Stomach (tissue), 4 donors: ENCODE data around the gene MYH6.

Source experiments
- EP300 ChIP-seq: sonication (generic); formaldehyde crosslinking; IDR thresholded peaks from one replicate; pipeline ENCODE4 v1.6.1; 2017; ENCODE audit warnings: antibody characterized with exemption
- POLR2A ChIP-seq, 4 donors: fragments of 450-650 bp; IDR thresholded peaks; one replicate each; pipeline ENCODE4 v1.6.1; 2016; ENCODE audit warnings: antibody characterized with exemption in 4 of 4, control low read depth in 2 of 4, mild to moderate bottlenecking in 1 of 4, moderate library complexity in 1 of 4
- POLR2AphosphoS5 ChIP-seq, 3 donors: sonication (generic); formaldehyde crosslinking; IDR thresholded peaks; one replicate each; pipeline ENCODE4 v1.6.1; 2016; ENCODE audit warnings: antibody characterized with exemption in 3 of 3
- TF ChIP-seq, protein P1 (sequence below), 7 experiments: fragments of 450-650 bp in 4 of 7; fragments of 200-600 bp in 3 of 7; sonication (generic) in 3 of 7; IDR thresholded peaks; one replicate each; pipeline ENCODE4 v1.5.1; 2016 to 2019; ENCODE audit warnings: antibody characterized with exemption in 7 of 7, control low read depth in 2 of 7, mild to moderate bottlenecking in 1 of 7

DNA sequence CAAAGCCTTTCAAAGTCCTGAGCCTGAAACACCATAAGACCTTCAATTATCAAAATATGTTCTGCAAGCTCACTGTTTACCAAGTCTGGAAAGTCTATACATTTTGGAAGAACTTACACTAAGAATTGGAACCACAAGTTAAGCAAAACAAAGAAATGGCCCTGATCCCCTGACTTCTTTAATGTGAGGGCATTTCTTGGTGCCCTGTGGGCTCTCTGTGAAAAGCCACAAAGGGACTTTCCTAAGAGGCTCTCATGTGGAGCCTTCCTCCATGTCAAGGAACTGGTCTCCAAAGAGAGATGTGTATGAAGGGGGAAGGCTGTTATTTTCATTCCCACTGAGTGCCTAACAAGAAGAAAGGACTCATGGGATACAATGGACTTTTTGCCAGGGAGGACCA is 13.5 kb upstream of the MYH6 start:
- TF ChIP-seq POLR2A (IDR thresholded peaks at IDR 0.05) = no peak
- TF ChIP-seq, protein P1, sequence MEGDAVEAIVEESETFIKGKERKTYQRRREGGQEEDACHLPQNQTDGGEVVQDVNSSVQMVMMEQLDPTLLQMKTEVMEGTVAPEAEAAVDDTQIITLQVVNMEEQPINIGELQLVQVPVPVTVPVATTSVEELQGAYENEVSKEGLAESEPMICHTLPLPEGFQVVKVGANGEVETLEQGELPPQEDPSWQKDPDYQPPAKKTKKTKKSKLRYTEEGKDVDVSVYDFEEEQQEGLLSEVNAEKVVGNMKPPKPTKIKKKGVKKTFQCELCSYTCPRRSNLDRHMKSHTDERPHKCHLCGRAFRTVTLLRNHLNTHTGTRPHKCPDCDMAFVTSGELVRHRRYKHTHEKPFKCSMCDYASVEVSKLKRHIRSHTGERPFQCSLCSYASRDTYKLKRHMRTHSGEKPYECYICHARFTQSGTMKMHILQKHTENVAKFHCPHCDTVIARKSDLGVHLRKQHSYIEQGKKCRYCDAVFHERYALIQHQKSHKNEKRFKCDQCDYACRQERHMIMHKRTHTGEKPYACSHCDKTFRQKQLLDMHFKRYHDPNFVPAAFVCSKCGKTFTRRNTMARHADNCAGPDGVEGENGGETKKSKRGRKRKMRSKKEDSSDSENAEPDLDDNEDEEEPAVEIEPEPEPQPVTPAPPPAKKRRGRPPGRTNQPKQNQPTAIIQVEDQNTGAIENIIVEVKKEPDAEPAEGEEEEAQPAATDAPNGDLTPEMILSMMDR (IDR thresholded peaks at IDR 0.05) = no peak
- no peak for TF ChIP-seq EP300
- TF ChIP-seq POLR2AphosphoS5 (IDR thresholded peaks at IDR 0.05) = no peak
